NCI-H187 (cell line): ENCODE measurements around the gene TLE5.
A peak's percentile ranks its signal among the peaks of the same experiment; 100 is the strongest.
"Not testable (repeated sequence)": the region's sequence is repeated elsewhere in the genome, so short reads cannot be mapped to it uniquely, and the experiment has no call there.

Source experiments
- DNase-seq, 2 experiments: peaks; one replicate each; lab custom pipeline; 2025; lab: John Stamatoyannopoulos, UW

TLE5 gene

GRCh38 chr19:3061182-3062161 lies 823 bp downstream of the TLE5 start:
- DNase-seq, result no peak

GRCh38 chr19:3060857-3061181 lies 1.5 kb downstream of the TLE5 start:
- no peak for DNase-seq

- no peak for DNase-seq
Measured at GRCh38 chr19:3059653-3060052, 2.6 kb downstream of the TLE5 start.

GRCh38 chr19:3058821-3059314 lies 3.4 kb downstream of the TLE5 start:
- no peak for DNase-seq

- DNase-seq, result no peak
Measured at GRCh38 chr19:3058009-3058820, 4.1 kb downstream of the TLE5 start.

- DNase-seq, result no peak
Measured at GRCh38 chr19:3057275-3057714, 5.0 kb downstream of the TLE5 start.

GRCh38 chr19:3056417-3057088 lies 5.7 kb downstream of the TLE5 start:
- no peak for DNase-seq

GRCh38 chr19:3055741-3056416 lies 6.4 kb downstream of the TLE5 start:
- peak; percentile 95 to 97 for DNase-seq

GRCh38 chr19:3054972-3055740 lies 7.1 kb downstream of the TLE5 start:
- no peak for DNase-seq

GRCh38 chr19:3054265-3054971 lies 7.9 kb downstream of the TLE5 start:
- no peak for DNase-seq

- DNase-seq, result no peak
Measured at GRCh38 chr19:3053780-3054179, 8.5 kb downstream of the TLE5 start.

- no peak for DNase-seq
Measured at GRCh38 chr19:3053218-3053621, 9.1 kb downstream of the TLE5 start.

- DNase-seq, result not testable (repeated sequence)
Measured at GRCh38 chr19:3050016-3050415, 12.3 kb downstream of the TLE5 start.

GRCh38 chr19:3049089-3049488 lies 13.2 kb downstream of the TLE5 start:
- no peak for DNase-seq

- DNase-seq, result no peak
Measured at GRCh38 chr19:3048190-3048533, 14.1 kb downstream of the TLE5 start.

GRCh38 chr19:3047496-3048189 lies 14.7 kb downstream of the TLE5 start:
- peak; percentile 68 to 91 for DNase-seq

GRCh38 chr19:3046698-3047495 lies 15.4 kb downstream of the TLE5 start:
- peak; percentile 41 to 56 for DNase-seq

- DNase-seq, result no peak
Measured at GRCh38 chr19:3045885-3046697, 16.2 kb downstream of the TLE5 start.
